DMS53 (cell line): ENCODE results near the gene ASIC5.

ENCODE experiments used
- DNase-seq: peaks from one replicate; lab custom pipeline; 2025; lab: John Stamatoyannopoulos, UW

ASIC5 gene

DNA sequence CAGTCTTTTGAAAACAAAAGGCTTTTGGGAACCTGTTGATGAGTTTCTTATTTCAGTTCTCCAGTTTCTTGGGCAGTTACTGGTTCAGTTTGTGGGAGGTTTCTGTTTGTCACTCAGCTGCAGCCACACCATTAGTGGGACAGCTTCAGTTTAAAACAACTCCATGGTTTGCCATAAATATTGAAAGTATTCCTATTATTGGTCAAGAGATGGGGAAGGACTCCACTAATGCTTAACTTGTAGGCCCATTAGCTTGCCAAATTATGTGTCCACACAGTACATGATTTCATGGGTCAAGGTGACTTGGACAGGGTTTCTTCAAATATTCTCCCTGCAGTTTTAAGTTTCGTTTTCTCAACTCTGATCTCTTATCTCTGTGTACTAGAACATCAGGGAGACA lies 15.5 kb upstream of the ASIC5 start:
- no peak for DNase-seq

DNA sequence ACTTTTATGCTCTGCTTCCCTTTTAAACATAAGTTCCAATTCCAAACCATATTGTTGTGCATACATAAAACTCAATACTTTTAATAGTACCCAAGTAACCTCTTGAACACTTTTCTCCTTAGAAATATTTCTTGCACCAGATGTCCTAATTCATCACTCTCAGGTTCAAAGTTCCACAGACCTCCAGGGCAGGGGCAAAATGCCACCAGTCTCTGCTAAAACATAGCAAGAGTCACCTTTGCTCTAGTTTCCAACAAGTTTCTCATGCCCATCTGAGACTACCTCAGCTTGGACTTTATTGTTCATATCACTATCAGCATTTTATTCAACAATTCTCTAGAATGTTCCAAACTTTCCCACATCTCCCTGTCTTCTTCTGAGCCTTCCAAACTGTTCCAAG lies 13.7 kb upstream of the ASIC5 start:
- DNase-seq, result no peak

DNA sequence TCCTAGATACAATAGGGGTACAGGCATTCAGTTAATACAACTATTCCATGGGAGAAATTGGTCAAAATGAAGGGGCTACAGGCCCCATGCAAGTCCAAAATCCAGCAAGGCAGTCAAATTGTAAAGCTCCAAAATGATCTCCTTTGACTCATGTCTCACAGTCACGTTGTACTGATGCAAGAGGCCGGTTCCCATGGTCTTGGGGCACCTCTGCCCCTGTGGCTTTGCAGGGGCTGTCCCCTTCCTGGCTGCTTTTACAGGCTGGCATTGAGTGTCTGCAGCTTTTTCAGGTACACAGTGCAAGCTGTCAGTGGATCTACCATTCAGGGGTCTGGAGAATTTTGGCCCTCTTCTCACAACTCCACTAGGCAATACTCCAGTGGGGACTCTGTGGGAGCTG lies 12.5 kb upstream of the ASIC5 start:
- no peak for DNase-seq

DNA sequence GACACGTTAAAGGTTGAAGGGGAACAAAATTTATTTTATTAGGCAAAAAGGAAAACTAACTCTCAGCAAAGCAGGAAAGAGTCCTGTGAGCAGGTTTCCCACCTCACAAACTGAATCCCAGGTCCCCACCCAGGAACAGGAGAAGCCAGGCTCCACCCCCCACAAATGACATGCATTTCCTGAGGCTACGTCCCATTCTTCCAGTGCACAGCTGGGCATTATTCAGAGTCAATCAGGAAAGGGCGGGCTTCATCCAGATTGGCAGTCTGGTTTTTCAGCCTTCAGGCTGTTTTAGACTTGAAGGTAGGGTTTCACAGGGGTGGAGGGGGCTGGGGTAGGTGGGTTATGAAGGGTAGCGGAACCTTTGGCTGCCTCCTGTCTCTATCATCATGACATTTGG lies 11.9 kb upstream of the ASIC5 start:
- DNase-seq, result no peak

DNA sequence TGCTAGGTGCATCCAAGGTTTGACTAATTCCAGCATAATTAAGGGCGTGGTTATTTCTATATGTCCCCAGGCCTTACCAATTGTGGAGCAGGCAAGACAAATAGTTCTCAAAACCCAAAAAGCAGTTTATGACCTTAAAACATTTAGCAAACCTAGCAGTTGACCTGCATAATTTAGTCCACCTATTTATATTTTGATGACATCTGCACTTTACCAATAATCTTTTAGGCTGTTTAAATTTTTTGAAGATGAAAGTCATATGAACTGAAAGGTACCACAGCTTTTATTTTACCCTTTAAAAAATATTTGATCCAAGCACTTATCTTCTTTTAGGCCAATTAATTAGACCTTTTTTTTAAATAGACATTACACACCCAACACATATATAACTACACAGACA lies 9.8 kb upstream of the ASIC5 start:
- DNase-seq, result no peak

DNA sequence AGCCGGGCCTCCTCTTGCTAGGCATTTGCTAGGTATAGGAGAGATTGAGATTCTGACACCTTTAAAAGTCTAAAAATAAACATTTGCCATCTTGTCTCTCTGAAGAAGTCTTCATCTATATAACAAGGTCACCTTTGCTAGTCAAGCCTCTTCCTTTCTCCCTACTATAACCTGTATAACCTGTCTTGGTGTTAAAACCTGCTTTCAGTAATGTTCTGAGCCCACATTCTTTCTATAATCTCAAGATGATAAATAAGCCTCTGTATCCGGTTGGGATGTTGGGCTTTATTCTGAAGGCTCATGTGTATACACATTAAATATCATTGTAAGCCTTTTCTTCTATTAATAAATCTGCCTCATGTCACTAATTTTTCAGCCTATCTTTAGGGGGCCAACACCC lies 10.2 kb downstream of the ASIC5 start:
- DNase-seq, result peak; percentile 5

DNA sequence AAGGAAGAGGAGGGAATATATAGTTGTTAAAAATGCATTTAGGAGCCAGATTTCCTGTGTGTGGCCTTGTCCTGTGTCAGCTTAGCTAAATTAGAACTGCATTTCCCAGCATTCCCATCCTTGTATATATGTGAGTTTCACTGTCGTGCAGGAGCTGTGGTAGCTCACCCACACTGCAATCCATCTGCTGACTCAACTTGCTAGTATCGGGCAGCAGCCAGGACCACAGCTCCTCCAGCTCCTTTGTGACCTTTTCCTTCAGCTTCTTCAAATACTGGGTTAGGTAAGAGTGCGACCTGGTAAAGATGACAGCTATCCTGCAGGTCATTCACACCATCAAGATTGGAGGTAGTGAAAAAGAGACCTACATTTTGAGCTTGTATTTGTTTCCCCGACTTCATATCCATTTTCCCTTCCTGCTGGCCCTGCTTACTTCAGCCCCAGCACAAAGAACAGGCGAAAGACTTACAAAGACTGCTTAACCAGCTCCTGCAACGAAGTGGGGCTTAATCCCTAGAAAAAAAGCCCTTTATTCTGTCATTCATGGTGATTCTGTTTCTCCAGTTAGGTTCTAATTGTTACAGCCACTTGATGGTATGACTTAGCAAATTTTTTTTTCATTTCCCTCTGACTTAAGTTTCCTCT lies 11.4 kb downstream of the ASIC5 start:
- peak; percentile 14 for DNase-seq

DNA sequence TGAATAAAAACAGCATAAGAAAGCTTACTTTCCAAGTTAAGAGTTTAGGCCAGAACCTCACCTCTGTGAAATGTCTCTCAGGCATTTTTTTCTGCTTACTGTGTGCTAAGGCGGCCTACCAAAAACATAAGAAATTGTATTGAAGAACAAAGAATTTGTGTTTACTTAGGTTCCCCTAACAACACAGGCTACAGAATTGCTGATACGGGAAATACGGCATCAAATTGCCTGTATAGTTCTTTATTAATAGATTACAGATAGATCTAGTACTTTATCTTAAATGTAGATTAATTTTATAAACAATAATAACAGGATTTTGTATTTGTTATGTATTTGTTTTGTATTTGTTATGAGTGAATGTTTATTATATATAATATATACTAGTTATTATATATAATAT lies 12.9 kb downstream of the ASIC5 start:
- no peak for DNase-seq

DNA sequence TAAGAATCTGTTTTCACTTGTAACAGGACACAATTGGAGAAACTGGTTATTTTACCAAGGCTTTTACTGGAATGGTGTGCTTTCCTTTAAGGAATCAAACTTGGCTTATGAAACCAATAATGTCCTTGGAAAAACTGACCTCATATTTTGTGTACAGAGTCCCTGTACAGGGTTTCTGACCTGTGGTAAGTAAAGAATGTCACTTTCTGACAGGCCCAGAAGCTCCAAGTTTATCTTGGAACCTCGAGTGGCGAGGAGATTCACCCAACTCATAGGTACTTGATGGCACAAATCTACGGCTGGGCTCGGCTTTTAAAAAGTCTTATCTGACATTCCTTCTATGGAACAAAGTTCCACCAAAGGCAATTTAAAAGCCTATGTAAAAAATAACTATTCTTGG lies 17.0 kb downstream of the ASIC5 start:
- no peak for DNase-seq

DNA sequence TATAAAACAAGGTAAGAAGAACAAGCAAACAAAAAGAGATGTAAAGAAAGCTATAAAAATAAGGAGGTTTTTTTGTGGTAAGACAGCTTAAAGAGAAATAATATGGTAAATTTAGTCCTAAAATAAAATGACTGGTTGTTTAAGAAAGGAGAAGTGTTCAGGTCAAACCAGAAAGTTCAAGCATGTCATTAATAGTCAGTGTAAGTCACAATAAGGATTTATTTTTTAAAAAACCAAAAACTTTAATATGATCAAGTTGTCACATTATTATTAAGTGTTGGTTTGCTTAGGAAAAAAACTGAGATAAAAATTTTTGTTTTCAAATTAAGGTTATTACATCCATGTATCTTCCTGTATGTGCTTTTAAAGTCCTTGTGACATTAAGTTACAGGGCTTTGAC lies 19.1 kb downstream of the ASIC5 start:
- DNase-seq, result no peak

DNA sequence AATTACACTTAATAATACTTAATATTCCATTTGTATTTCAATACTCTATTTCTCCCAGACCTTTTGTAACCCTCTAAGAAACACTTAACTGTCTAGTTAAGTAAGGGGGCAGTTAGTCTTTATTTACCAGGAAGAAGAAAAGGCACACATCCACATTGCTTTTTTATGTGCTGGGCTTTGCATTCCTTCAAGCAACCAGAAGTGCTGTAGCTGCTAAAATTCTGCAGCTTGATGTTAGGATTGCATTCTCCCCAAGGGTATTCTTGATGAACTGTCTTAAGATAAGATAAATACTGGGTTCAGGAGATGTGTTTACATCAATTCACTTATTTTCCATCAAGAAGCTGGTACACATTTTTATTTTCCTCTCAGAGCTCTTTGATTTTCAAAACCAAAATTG lies 24.0 kb downstream of the ASIC5 start:
- DNase-seq, result no peak

DNA sequence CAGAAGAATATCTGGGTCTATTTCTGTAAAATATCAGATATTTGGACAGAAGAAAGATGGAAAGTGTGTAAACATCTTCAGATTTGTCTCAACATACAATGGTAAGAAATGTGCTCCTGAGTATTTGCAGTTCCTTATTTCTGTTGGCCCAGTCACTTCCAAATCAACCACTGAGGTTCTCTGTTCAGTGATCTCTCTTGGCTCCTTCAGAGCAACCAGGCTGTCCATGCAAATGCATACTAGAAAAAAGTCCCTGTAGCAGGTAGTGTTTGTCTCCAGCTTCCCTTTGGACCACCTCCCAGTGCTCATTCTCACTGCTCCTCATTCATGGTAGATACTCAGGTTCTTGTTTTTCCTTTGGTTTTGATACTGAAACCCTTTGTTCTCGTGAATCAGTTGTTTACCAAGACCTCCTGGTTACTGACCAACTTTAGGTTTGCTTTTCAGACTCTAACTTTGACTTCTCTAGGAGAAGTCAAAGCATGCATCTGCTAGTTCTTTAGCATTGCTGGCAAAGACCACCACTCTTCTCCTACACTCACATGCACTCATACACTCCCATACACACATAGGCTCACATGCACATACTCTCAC lies 28.8 kb downstream of the ASIC5 start:
- no peak for DNase-seq

DNA sequence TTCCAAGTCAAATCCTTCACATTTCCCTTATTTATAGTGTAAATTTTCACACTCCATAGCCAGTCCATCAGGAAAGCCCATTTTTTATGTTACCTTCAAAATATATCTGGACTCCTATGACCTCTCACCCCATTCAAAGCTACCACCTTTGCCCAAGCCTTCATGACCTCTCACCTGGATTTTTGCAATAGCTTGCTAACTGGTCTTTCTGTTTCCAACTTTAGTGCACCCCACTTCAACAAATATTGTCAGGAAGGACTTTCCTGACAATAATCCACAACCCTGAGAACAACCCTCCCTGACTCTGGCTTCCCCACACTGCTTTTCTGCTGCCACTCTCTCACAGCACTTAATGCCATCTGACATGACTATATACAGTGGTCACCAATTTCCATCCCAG lies 33.4 kb downstream of the ASIC5 start:
- DNase-seq, result no peak

DNA sequence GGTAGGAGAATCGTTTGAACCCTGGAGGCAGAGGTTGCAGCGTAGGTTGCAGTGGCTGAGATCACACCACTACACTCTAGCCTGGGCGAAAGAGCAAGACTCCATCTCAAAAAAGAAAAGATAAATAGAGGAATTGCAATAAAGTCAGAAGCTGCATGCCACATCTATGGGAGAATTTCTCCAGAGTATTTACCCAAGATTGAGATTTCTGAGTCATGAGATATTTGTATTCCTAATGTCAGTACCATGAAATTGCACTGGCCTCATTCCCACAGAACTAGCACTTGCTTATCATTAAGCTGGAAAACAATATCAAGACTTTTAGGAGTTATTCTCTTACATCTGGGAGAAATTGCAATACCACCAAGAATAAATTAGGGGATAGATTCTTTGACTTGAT lies 37.4 kb downstream of the ASIC5 start:
- DNase-seq, result peak; percentile 2

DNA sequence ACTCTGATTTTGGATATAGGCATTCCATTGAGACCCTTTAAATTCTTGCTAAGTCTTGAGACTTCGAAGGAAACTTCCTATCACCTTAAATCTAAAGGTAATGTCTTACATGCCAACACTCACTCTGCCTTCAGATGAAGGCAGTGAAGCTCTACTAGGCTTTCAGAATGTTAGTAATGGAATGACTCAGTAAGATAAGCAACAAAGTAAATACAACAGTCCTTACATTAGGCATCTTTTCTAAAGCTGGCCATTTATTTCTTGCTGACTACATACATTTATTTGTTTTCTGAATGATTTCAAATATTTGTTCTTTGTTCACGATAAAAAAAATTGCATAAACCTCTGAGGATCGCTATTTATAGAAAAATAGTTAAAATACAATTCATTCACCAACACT lies 43.5 kb downstream of the ASIC5 start:
- peak; percentile 28 for DNase-seq

DNA sequence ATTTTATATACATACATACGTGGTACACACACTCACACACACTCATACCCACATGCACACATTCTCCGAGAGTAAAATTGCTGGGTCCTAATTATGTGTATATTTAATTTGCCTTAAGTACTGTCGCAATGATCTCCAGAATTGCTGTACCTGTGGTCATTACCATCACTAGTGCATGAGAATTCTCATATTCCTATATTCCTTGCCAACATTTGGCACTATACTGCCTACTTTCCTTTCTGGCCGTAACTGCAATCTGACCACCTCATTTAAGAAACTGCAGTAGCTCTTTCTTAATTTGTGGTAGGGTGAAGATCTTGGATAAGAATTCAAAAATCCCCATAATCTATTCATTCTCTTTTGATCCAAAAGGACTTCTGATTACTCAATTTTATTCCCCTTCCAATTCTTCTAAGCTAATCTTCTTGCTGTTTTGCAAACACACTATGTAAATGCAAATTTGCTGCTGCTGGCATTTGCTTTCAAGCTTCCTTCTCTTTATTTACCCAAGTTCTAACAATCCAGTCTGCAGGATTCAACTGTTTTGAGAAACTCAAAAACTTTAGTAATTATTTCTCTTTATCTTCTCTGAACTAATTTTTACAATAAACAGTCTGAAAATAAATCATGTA lies 45.1 kb downstream of the ASIC5 start:
- DNase-seq, result no peak

DNA sequence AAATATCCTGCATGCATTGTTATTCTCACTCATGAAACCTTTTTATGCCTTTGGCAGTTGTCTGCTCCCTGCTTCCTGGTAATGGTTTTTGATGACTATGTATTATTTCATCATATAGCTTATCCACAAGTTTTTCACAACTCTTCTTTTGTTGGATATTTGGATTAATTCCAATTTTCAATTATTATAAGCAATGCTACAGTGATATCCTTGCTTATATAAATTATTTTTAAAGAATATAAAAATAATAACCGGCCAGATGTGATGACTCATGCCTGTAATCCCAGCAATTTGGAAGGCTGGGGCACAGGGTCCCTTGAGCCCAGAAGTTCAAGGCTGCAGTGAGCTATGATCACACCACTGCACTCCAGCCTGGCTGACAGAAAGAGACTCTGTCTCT lies 47.0 kb downstream of the ASIC5 start:
- no peak for DNase-seq

DNA sequence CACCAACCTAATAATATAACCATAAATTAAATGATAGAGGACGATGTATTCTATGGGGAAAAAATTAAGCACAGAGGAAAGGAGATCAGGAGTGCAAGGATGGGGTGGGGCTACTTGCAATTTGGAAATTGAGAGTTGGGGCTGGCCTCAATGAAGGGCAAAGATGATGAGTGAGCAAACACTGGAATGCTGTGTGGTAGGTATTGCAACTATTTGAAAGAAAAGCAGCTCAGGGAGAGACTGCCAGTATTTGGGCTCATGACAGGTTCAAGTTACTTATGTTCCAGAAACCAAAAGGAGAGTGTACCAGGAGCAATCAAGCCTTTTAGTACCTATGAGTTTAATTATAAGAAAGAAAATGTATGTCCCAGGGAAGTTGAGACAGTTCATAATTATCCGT lies 47.4 kb downstream of the ASIC5 start:
- no peak for DNase-seq

DNA sequence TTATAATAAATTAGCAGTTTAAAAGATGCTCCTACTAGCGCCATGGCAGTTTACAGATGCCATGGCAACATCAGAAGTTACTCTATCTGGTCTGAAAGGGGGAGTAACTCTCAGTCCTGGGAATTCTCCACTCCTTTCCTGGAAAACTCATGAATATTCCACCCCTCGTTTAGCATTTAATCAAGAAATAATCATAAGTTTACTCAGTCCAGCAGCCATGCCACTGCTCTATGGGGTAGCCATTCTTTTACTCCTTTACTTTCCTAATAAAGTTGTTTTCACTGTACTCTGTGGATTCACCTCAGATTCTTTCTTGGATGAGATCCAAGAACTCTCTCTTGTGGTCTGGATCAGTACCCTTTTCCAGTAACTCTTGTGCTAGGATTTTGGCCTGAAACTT lies 55.0 kb downstream of the ASIC5 start:
- DNase-seq, result no peak

DNA sequence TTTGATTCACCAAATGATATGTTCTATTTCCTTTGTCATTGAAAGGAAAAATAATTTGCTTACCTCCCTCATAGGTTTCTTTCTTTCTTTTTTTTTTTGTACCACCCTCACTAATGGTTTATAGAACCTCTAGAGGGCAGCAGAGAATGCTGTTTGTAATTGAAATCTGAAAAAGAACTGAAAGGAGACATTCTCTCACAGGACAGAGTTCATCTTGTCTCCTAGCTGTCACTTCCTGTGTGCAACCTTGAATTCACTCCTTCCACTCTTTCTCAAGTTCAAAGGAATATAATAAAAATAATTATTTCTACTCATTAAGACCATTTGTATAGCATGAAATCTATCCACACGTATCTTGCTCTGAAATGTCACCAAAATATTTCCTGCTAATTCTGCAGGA lies 56.2 kb downstream of the ASIC5 start:
- DNase-seq, result peak; percentile 92

DNA sequence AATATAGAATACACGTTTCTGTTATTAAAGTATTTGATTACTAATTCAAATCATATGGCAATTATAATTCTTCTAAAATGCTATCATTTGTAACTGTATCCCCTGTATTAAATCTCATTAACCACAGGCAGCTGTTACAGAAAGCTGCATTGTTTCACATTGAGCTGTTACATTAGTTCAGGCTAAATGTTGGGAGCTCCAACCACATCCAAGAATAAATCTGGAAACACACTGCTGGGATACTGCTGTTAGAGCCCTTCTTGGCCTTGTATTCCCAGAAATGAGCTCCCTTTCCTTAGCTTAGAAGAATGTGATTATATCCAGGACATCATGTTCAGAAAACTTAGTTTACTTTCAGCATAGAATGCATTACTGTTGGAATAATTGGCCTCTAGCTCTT lies 59.1 kb downstream of the ASIC5 start:
- DNase-seq, result no peak

DNA sequence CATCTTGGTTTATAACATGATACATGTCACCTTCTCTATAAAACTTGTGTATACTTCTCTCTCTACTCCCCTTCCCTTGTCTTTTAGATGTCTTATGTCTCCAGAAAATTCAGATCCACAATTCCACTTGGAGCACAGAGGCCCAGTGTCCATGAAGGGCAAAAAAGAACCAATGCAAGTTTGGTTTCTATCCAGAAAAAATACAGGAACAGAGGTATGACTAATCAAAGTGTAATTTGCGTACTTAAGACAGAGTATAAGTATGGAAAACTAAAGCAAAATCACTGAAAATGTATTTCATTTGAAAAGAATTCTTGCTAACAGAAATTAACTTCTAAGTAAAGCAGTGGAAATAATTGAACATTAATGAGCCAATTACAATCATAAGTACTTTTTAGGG lies 61.1 kb downstream of the ASIC5 start:
- no peak for DNase-seq

DNA sequence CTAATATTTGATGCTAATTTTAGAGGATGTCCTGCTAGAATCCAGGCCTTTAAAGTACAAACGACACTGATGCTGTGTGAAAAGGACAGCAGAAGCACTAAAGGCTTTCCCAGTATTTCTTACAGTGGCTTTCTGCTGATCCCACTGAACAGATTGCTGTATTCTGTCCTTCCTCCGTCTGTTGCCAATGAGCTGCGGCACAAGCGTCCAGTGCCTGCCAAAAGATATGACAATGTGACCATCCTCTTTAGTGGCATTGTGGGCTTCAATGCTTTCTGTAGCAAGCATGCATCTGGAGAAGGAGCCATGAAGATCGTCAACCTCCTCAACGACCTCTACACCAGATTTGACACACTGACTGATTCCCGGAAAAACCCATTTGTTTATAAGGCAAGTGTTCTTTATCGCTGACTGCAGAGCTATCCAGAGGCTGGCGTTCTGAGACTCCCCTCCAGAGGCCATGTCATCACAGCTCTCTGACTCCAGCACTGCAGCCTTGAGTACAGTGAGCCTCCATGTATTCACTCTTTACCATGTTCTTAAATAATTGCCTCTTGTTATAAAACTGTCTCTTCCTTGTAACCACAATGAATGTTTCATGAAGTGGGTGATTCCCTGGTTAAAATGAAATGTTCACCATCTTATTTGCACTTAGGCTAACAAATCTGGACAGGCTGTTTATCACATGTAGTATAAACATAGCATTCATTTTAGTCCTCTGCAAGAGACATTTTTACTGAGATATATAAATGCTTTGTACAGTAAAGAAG lies 63.7 kb downstream of the ASIC5 start:
- DNase-seq, result no peak
